DND-41 (cell line): ENCODE results near the gene SLC6A16.
"Not testable (repeated sequence)": the region's sequence is repeated elsewhere in the genome, so short reads cannot be mapped to it uniquely, and the experiment has no call there.

Experiments used
- ATAC-seq: fragments of 200-7000 bp; cut with Tn5 transposase; 3 replicates; pipeline ENCODE4 v1.9.1; 2021; ENCODE audit warnings: low read depth; ENCODE audit not compliant: insufficient read depth
- DNase-seq: peaks from one replicate; pipeline ENCODE4 v3.0.0-alpha.2; 2020
- H2AFZ ChIP-seq: 2 replicates; pipeline ENCODE4 v1.6.0; 2012; ENCODE audit warnings: low read depth, low read length
- H3K27ac ChIP-seq: 2 replicates; pipeline ENCODE4 v1.5.1; 2012; ENCODE audit warnings: low read length, inconsistent platforms
- H3K27me3 ChIP-seq: fragments of 200-600 bp; sonication (generic); 2 replicates; pipeline ENCODE4 v1.6.0; 2012; ENCODE audit warnings: low read length, mild to moderate bottlenecking, inconsistent platforms; ENCODE audit not compliant: insufficient read depth, poor library complexity
- H3K36me3 ChIP-seq: 2 replicates; pipeline ENCODE4 v1.5.1; 2012; ENCODE audit warnings: low read length, inconsistent platforms; ENCODE audit not compliant: insufficient read depth
- H3K4me1 ChIP-seq: 2 replicates; pipeline ENCODE4 v1.5.1; 2012; ENCODE audit warnings: mild to moderate bottlenecking, low read length; ENCODE audit not compliant: insufficient read depth
- H3K4me2 ChIP-seq: 2 replicates; pipeline ENCODE4 v1.6.0; 2012; ENCODE audit warnings: mild to moderate bottlenecking, moderate library complexity, low read length, inconsistent platforms; ENCODE audit not compliant: insufficient read depth
- H3K4me3 ChIP-seq, 2 experiments: fragments of 200-600 bp in 1 of 2; shearing (Covaris generic) in 1 of 2; 2 replicates each; pipeline ENCODE4 v1.5.1; 2012 to 2016; ENCODE audit warnings: inconsistent platforms in 2 of 2, low read length in 2 of 2, mild to moderate bottlenecking in 2 of 2, low read depth in 1 of 2, moderate library complexity in 1 of 2
- H3K79me2 ChIP-seq: 2 replicates; pipeline ENCODE4 v1.6.0; 2012; ENCODE audit warnings: low read length, inconsistent platforms; ENCODE audit not compliant: insufficient read depth
- H3K9ac ChIP-seq: 2 replicates; pipeline ENCODE4 v1.6.0; 2012; ENCODE audit warnings: low read depth, mild to moderate bottlenecking, inconsistent platforms, low read length, moderate library complexity
- H3K9me3 ChIP-seq: 2 replicates; pipeline ENCODE4 v1.5.1; 2012; ENCODE audit warnings: low read length, moderate library complexity, mild to moderate bottlenecking, inconsistent platforms; ENCODE audit not compliant: insufficient read depth, severe bottlenecking
- H4K20me1 ChIP-seq: 2 replicates; pipeline ENCODE4 v1.6.0; 2012; ENCODE audit warnings: low read length; ENCODE audit not compliant: insufficient read depth
- CTCF ChIP-seq: IDR thresholded peaks from 2 replicates; pipeline ENCODE4 v1.5.1; 2012; ENCODE audit warnings: borderline replicate concordance, low read length, moderate library complexity, mild to moderate bottlenecking; ENCODE audit not compliant: poor library complexity, severe bottlenecking; ENCODE audit errors: extremely low read depth
- EZH2 ChIP-seq: IDR thresholded peaks from 3 replicates; pipeline ENCODE4 v1.6.1; 2012; ENCODE audit warnings: borderline replicate concordance, low read depth, mild to moderate bottlenecking, moderate library complexity, low read length, inconsistent platforms; ENCODE audit not compliant: severe bottlenecking

SLC6A16 gene

DNA sequence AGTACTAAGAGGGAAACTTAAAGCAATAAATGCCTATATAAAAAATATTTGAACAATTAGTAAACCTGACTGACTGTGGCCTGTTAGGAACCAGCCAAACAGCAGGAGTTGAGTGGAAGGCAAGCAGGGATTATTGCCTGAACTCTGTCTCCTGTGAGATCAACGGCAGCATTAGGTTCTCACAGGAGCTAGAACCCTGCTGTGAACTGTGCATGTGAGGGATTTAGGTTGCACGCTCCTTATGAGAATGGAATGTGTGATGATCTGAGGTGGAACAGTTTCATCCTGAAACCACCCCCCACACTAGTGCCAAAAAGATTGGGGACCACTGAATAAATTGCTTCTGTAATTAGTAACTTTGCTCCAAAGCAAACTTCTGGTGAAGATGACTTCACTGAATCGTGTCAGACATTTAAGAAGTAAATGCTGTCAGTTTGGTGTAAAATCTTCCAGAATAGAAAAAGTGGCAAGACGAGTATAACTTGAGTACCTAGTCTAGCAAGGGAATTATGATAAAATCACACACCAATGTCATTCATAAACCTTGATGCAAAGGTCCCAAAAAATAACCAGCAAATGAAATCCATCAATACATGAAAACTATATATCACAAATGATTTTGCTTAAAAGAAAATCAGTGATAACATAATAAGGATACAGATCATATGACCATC lies 53.8 kb downstream of the SLC6A16 start:
- H3K27ac ChIP-seq: no peak overlapping the region
- H3K9ac ChIP-seq: no peak overlapping the region
- H3K79me2 ChIP-seq: no peaks in the 10 kb centered on the region
- no peaks in the 10 kb centered on the region for H3K4me1 ChIP-seq
- DNase-seq: no peak
- no peak overlapping the region for H3K4me2 ChIP-seq
- H3K4me3 ChIP-seq: no peak overlapping the region
- TF ChIP-seq CTCF: no peak
- no peak for TF ChIP-seq EZH2
- H2AFZ ChIP-seq: no peak overlapping the region
- no peaks in the 10 kb centered on the region for H3K9me3 ChIP-seq
- no peaks in the 10 kb centered on the region for H3K36me3 ChIP-seq
- no peak for ATAC-seq
- H4K20me1 ChIP-seq: no peaks in the 10 kb centered on the region
- H3K27me3 ChIP-seq: no peaks in the 10 kb centered on the region

GRCh38 chr19:49266409-49266808 lies 58.6 kb downstream of the SLC6A16 start:
- not testable (repeated sequence) for H3K4me1 ChIP-seq, H3K9ac ChIP-seq, H3K4me3 ChIP-seq, H3K79me2 ChIP-seq, H3K9me3 ChIP-seq, H3K4me2 ChIP-seq, ATAC-seq, H4K20me1 ChIP-seq, H2AFZ ChIP-seq, H3K27me3 ChIP-seq, H3K36me3 ChIP-seq, H3K27ac ChIP-seq
- peak; percentile 10 for DNase-seq
- peak; percentile 6 for TF ChIP-seq CTCF

GRCh38 chr19:49264258-49264657 lies 60.7 kb downstream of the SLC6A16 start:
- no peak overlapping the region for H3K27ac ChIP-seq
- H3K27me3 ChIP-seq: no peaks in the 10 kb centered on the region
- TF ChIP-seq CTCF (no peak), EZH2 (no peak)
- no peak overlapping the region for H3K4me2 ChIP-seq
- no peaks in the 10 kb centered on the region for H3K79me2 ChIP-seq
- H3K36me3 ChIP-seq: no peaks in the 10 kb centered on the region
- no peaks in the 10 kb centered on the region for H4K20me1 ChIP-seq
- no peak overlapping the region for H2AFZ ChIP-seq
- H3K9me3 ChIP-seq: peaks cover 5% of the 10 kb centered on the region
- H3K9ac ChIP-seq: no peak overlapping the region
- ATAC-seq: no peak
- no peaks in the 10 kb centered on the region for H3K4me1 ChIP-seq
- H3K4me3 ChIP-seq: no peak overlapping the region
- no peak for DNase-seq

DNA sequence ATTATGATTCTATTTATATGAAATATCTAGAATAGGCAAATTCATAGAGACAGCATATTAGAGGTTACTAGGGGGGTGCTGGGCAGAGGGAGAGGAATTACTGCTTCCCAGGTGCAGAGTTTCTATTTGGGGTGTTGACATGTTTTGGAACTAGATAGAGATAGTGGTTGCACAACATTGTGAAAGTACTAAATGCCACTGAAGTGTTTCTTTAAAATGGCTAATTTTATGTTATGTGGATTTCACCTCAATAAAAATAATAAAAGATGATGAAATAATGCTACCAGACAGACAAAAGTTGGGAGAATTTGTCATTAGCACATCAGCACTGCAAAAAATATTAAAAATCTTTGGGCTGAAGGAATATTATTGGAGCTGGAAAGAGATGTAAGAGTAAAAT lies 63.4 kb downstream of the SLC6A16 start:
- Histone ChIP-seq H3K79me2 (no peaks in the 10 kb centered on the region), H2AFZ (no peak overlapping the region), H3K27ac (no peak overlapping the region), H3K4me1 (no peaks in the 10 kb centered on the region), H3K36me3 (no peaks in the 10 kb centered on the region), H4K20me1 (no peaks in the 10 kb centered on the region), H3K4me3 (no peak overlapping the region), H3K9ac (no peak overlapping the region), H3K27me3 (no peaks in the 10 kb centered on the region), H3K4me2 (no peak overlapping the region), H3K9me3 (peaks cover 17% of the 10 kb centered on the region)
- TF ChIP-seq EZH2 (no peak), CTCF (no peak)
- no peak for ATAC-seq
- DNase-seq: no peak
